Type B pancreatic cell (in vitro differentiated cells): Measurements from ENCODE around the gene NAA25. TPM values are rescaled to one million over a fixed set of nuclear protein-coding genes. Genes with fewer than 3 reads are reported as not detected.
"Not testable (repeated sequence)": the region's sequence is repeated elsewhere in the genome, so short reads cannot be mapped to it uniquely, and the experiment has no call there.

Source experiments
- DNase-seq: peaks from one replicate; pipeline ENCODE4 v3.0.0; 2021; ENCODE audit warnings: mixed read lengths; ENCODE audit not compliant: unreplicated experiment; ENCODE audit errors: extremely low spot score
- H3K27ac Mint-ChIP-seq: 2 replicates; pipeline ENCODE4 v1.8.0; 2021; ENCODE audit warnings: mild to moderate bottlenecking, mixed read lengths
- H3K27me3 Mint-ChIP-seq: 2 replicates; pipeline ENCODE4 v1.8.0; 2021; ENCODE audit warnings: mixed read lengths
- H3K36me3 Mint-ChIP-seq: 2 replicates; pipeline ENCODE4 v1.8.0; 2021; ENCODE audit warnings: mixed read lengths
- H3K4me1 Mint-ChIP-seq: one replicate; pipeline ENCODE4 v1.8.0; 2021; ENCODE audit warnings: mixed read lengths; ENCODE audit not compliant: unreplicated experiment
- H3K4me3 Mint-ChIP-seq: 2 replicates; pipeline ENCODE4 v1.8.0; 2021; ENCODE audit warnings: mild to moderate bottlenecking, mixed read lengths
- H3K9me3 Mint-ChIP-seq: 2 replicates; pipeline ENCODE4 v1.8.0; 2021; ENCODE audit warnings: mixed read lengths
- CTCF ChIP-seq: fragments of 200-600 bp; sonication (generic); conservative IDR thresholded peaks from 2 replicates; pipeline ENCODE4 v1.5.0; 2021; ENCODE audit warnings: antibody characterized with exemption, mild to moderate bottlenecking
- total RNA-seq: library from RNA; stranded (reverse); gene quantifications from 2 replicates; pipeline ENCODE4 v1.2.1, GENCODE V29; 2021; ENCODE audit warnings: low replicate concordance

The NAA25 gene
- total RNA-seq, 1 donor from 2014 or later = 35.9 TPM

GRCh38 chr12:112115259-112116045, 6.9 kb upstream of the NAA25 start:
- no peak overlapping the region for H3K27ac Mint-ChIP-seq
- peaks cover 17% of the 10 kb centered on the region for H3K4me1 Mint-ChIP-seq
- TF ChIP-seq CTCF = no peak
- no peak for DNase-seq
- no peaks in the 10 kb centered on the region for H3K27me3 Mint-ChIP-seq
- H3K36me3 Mint-ChIP-seq = no peaks in the 10 kb centered on the region
- no peak overlapping the region for H3K4me3 Mint-ChIP-seq
- no peaks in the 10 kb centered on the region for H3K9me3 Mint-ChIP-seq

GRCh38 chr12:112112409-112113133, 4.0 kb upstream of the NAA25 start:
- Mint-ChIP-seq H3K4me1 (peaks cover 20% of the 10 kb centered on the region), H3K27ac (peak overlapping the region; percentile 37)
- no peak for TF ChIP-seq CTCF

GRCh38 chr12:112111931-112112330, 3.3 kb upstream of the NAA25 start:
- Mint-ChIP-seq H3K9me3 (no peaks in the 10 kb centered on the region), H3K27me3 (no peaks in the 10 kb centered on the region), H3K4me3 (peak overlapping the region; percentile 5), H3K27ac (peak overlapping the region; percentile 37), H3K36me3 (no peaks in the 10 kb centered on the region), H3K4me1 (peaks cover 22% of the 10 kb centered on the region)
- DNase-seq = no peak
- TF ChIP-seq CTCF = no peak

More at GRCh38 chr12:112112409-112113133, 4.0 kb upstream of the NAA25 start:
- no peak for DNase-seq
- no peaks in the 10 kb centered on the region for H3K36me3 Mint-ChIP-seq
- H3K9me3 Mint-ChIP-seq = no peaks in the 10 kb centered on the region
- H3K4me3 Mint-ChIP-seq = no peak overlapping the region
- H3K27me3 Mint-ChIP-seq = no peaks in the 10 kb centered on the region

- not testable (repeated sequence) for H3K36me3 Mint-ChIP-seq, H3K27me3 Mint-ChIP-seq, DNase-seq, H3K4me3 Mint-ChIP-seq, H3K9me3 Mint-ChIP-seq
- peak overlapping the region; percentile 42 for H3K27ac Mint-ChIP-seq
- peaks cover 21% of the 10 kb centered on the region for H3K4me1 Mint-ChIP-seq
These were observed 2.4 kb upstream of the NAA25 start for GRCh38 chr12:112110787-112111662.

- DNase-seq = no peak
- TF ChIP-seq CTCF = no peak
- H3K9me3 Mint-ChIP-seq = no peaks in the 10 kb centered on the region
These were observed 1.0 kb downstream of the NAA25 start for GRCh38 chr12:112107306-112108201.

More at GRCh38 chr12:112107306-112108201, 1.0 kb downstream of the NAA25 start:
- Mint-ChIP-seq H3K4me3 (peak overlapping the region; percentile 95), H3K4me1 (peaks cover 37% of the 10 kb centered on the region), H3K27me3 (no peaks in the 10 kb centered on the region), H3K36me3 (peaks cover 7% of the 10 kb centered on the region), H3K27ac (peak overlapping the region; percentile 90)
